BLaER1 treated with 17β-estradiol and CSF1 and Interleukin-3, amounts not matched to agents 10 nM and 100 nM (cell line): ENCODE data around the gene C5AR1.

Experiments used
- H3K27ac ChIP-seq, 11 experiments: shearing (Covaris generic); formaldehyde crosslinking; 2 replicates each; pipeline ENCODE4 v1.8.1; 2022
- H3K27me3 ChIP-seq, 11 experiments: shearing (Covaris generic); formaldehyde crosslinking; 2 replicates each; pipeline ENCODE4 v1.8.1; 2022
- H3K36me3 ChIP-seq, 11 experiments: shearing (Covaris generic); formaldehyde crosslinking; 2 replicates each; pipeline ENCODE4 v1.8.1; 2022
- H3K4me1 ChIP-seq, 10 experiments: shearing (Covaris generic); formaldehyde crosslinking; 2 replicates each; pipeline ENCODE4 v1.8.1; 2022
- H3K4me2 ChIP-seq, 11 experiments: shearing (Covaris generic); formaldehyde crosslinking; 2 replicates each; pipeline ENCODE4 v1.8.1; 2022
- H3K4me3 ChIP-seq, 10 experiments: shearing (Covaris generic); formaldehyde crosslinking; 2 replicates each; pipeline ENCODE4 v1.8.1; 2022
- H3K9ac ChIP-seq, 11 experiments: shearing (Covaris generic); formaldehyde crosslinking; 2 replicates each; pipeline ENCODE4 v1.8.1; 2022
- H3K9me3 ChIP-seq, 11 experiments: shearing (Covaris generic); formaldehyde crosslinking; replicated peaks in 1 of 11; 2 replicates each; pipeline ENCODE4 v1.8.1; 2022
- H4K20me1 ChIP-seq, 11 experiments: shearing (Covaris generic); formaldehyde crosslinking; 2 replicates each; pipeline ENCODE4 v1.8.1; 2022
- Cebpa-rat ChIP-seq, 11 experiments: shearing (Covaris generic); IDR thresholded peaks; 2 replicates each; pipeline ENCODE4 v1.8.1; 2022

The C5AR1 gene

DNA sequence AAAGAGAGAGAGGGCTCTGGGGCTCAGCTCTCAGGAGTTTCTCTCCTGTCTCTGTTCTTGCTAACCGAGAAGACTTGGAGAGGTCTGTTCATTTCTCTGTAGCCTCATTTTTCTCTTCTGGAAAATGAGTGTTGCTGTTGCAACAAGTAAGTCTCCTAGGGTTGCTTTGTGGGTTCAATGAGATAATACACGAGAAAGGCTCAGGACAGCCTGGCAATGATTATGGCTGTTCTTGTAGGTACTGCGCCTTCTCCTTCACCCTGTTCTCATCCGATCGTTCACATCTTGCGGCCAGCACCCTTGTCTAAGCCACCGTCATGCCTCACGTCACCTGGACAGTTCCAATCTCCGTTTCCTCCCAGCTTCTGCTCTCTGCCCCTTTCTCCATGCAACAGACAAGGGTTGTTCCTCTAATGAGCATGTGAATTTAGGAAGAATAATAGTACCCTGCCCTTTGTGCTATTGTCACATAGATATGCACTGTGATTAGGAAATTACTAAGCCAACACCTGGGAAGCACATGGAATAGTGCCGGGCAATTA, 4.2 kb downstream of the C5AR1 start:
- TF ChIP-seq Cebpa-rat (IDR thresholded peaks at IDR 0.05), result no peak
- H3K4me2 ChIP-seq, result peak overlapping the region in 4 of 11 experiments; percentile 13 to 95 (median 86); a peak in 6 of 22 replicates
- H3K9ac ChIP-seq, result peak overlapping the region in 2 of 11 experiments; percentile 87 to 88; a peak in 2 of 22 replicates
- peaks cover 0 to 75% (median 0%) of the 10 kb centered on the region in 11 experiments; a peak in 6 of 22 replicates for H3K36me3 ChIP-seq
- H3K4me3 ChIP-seq, result peak overlapping the region in 3 of 10 experiments; percentile 66 to 75 (median 73); a peak in 6 of 20 replicates
- H3K27ac ChIP-seq, result peak overlapping the region in 3 of 11 experiments; percentile 65 to 78 (median 71); a peak in 5 of 22 replicates
- H3K9me3 ChIP-seq, result peaks cover 0 to 36% (median 0%) of the 10 kb centered on the region in 11 experiments; a peak in 7 of 22 replicates
- H3K4me1 ChIP-seq, result peaks cover 13 to 92% (median 38%) of the 10 kb centered on the region in 10 experiments
- H3K27me3 ChIP-seq, result peaks cover 0 to 54% (median 35%) of the 10 kb centered on the region in 11 experiments; a peak in 19 of 22 replicates
- peaks cover 0 to 12% (median 0%) of the 10 kb centered on the region in 11 experiments; a peak in 5 of 22 replicates for H4K20me1 ChIP-seq

DNA sequence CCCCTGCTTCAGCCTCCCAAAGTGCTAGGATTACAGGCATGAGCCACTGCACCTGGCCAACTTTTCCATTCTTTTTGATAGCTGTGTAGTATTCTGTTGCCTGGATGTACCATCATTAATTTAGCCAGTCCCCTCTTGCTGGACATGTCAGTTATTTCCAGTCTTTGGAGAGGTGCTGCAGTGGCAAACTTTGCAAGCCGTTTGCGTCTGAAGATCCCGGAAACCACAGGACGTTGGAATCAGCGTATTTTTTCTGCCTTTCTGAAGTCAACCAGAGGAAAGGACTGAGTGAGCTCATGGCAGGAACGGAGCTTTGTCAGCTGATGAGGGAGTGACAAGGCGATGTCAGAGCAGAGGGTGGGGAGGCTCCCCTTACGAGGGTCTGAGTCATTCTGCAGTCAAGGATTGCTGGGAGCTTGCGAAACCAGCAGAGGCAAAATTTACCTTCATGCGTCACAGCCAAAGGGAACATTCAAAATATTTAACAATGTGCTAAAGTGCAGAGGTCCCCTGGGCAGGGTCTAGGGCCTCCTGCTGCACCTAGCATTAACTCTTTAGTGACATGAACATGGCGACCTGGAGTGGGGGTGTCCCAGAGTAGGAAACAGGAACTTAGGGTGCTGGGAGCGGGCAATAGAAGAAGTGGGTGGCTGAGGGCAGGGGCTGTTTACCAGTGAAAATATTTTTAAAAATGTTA, 5.6 kb downstream of the C5AR1 start:
- H3K9ac ChIP-seq, result peak overlapping the region in 4 of 11 experiments; percentile 23 to 69 (median 55); a peak in 6 of 22 replicates
- TF ChIP-seq Cebpa-rat (IDR thresholded peaks at IDR 0.05), result peak; percentile 69 to 97 (median 82); a peak in 20 of 22 replicates
- H3K4me1 ChIP-seq, result peaks cover 0 to 92% (median 25%) of the 10 kb centered on the region in 10 experiments; a peak in 16 of 20 replicates
- peak overlapping the region in 5 of 11 experiments; percentile 46 to 78 (median 66); a peak in 10 of 22 replicates for H3K27ac ChIP-seq
- H3K9me3 ChIP-seq, result peaks cover 0 to 44% (median 0%) of the 10 kb centered on the region in 11 experiments; a peak in 8 of 22 replicates
- H3K4me2 ChIP-seq, result peak overlapping the region in 8 of 11 experiments; percentile 5 to 95 (median 57); a peak in 13 of 22 replicates
- H4K20me1 ChIP-seq, result peaks cover 0 to 7% (median 0%) of the 10 kb centered on the region in 11 experiments; a peak in 3 of 22 replicates
- peaks cover 0 to 39% (median 21%) of the 10 kb centered on the region in 11 experiments; a peak in 17 of 22 replicates for H3K27me3 ChIP-seq
- peaks cover 0 to 89% (median 0%) of the 10 kb centered on the region in 11 experiments; a peak in 7 of 22 replicates for H3K36me3 ChIP-seq
- peak overlapping the region in 3 of 10 experiments; percentile 66 to 75 (median 73); a peak in 3 of 20 replicates for H3K4me3 ChIP-seq

DNA sequence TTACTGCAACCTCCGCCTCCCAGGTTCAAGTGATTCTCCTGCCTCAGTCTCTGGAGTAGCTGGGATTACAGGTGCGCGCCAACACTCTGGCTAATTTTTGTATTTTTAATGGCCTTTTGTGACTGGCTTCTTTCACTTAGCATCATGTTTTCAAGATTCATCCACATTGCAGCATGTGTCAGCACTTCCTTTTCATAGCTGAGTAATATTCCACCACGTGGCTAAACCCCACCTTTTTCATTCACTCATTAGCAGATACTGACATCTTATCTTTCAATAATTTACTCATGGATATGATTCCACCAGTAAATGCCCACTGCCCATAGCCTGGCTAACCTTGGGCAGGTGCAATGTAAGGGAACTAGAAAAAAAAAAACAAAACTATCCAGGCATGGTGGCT, 6.9 kb downstream of the C5AR1 start:
- Histone ChIP-seq H3K27ac (peak overlapping the region in 3 of 11 experiments; percentile 66 to 78 (median 71); a peak in 5 of 22 replicates), H3K4me3 (peak overlapping the region in 2 of 10 experiments; percentile 18 to 23; a peak in 3 of 20 replicates), H3K4me2 (peak overlapping the region in 5 of 11 experiments; percentile 56 to 95 (median 75); a peak in 8 of 22 replicates), H3K9ac (peak overlapping the region in 1 of 11 experiments; percentile 48; a peak in 3 of 22 replicates), H3K4me1 (peaks cover 0 to 97% (median 14%) of the 10 kb centered on the region in 10 experiments; a peak in 14 of 20 replicates), H3K27me3 (peaks cover 0 to 27% (median 8%) of the 10 kb centered on the region in 11 experiments; a peak in 12 of 22 replicates), H3K9me3 (peaks cover 0 to 56% (median 5%) of the 10 kb centered on the region in 11 experiments; a peak in 14 of 22 replicates), H3K36me3 (peaks cover 0 to 92% (median 0%) of the 10 kb centered on the region in 11 experiments; a peak in 7 of 22 replicates), H4K20me1 (no peaks in the 10 kb centered on the region; a peak in 1 of 22 replicates)
- no peak for TF ChIP-seq Cebpa-rat (IDR thresholded peaks at IDR 0.05)

DNA sequence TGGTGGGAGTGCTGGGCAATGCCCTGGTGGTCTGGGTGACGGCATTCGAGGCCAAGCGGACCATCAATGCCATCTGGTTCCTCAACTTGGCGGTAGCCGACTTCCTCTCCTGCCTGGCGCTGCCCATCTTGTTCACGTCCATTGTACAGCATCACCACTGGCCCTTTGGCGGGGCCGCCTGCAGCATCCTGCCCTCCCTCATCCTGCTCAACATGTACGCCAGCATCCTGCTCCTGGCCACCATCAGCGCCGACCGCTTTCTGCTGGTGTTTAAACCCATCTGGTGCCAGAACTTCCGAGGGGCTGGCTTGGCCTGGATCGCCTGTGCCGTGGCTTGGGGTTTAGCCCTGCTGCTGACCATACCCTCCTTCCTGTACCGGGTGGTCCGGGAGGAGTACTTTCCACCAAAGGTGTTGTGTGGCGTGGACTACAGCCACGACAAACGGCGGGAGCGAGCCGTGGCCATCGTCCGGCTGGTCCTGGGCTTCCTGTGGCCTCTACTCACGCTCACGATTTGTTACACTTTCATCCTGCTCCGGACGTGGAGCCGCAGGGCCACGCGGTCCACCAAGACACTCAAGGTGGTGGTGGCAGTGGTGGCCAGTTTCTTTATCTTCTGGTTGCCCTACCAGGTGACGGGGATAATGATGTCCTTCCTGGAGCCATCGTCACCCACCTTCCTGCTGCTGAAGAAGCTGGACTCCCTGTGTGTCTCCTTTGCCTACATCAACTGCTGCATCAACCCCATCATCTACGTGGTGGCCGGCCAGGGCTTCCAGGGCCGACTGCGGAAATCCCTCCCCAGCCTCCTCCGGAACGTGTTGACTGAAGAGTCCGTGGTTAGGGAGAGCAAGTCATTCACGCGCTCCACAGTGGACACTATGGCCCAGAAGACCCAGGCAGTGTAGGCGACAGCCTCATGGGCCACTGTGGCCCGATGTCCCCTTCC, 10.5 kb downstream of the C5AR1 start:
- H3K9ac ChIP-seq, result peak overlapping the region in 1 of 11 experiments; percentile 37; a peak in 1 of 22 replicates
- peaks cover 0 to 61% (median 0%) of the 10 kb centered on the region in 11 experiments; a peak in 7 of 22 replicates for H3K36me3 ChIP-seq
- no peaks in the 10 kb centered on the region for H4K20me1 ChIP-seq
- H3K27me3 ChIP-seq, result peaks cover 0 to under 1% (median 0%) of the 10 kb centered on the region in 11 experiments; a peak in 2 of 22 replicates
- H3K4me3 ChIP-seq, result peak overlapping the region in 2 of 10 experiments; percentile 9 to 24; a peak in 2 of 20 replicates
- H3K4me2 ChIP-seq, result peak overlapping the region in 3 of 11 experiments; percentile 46 to 97 (median 95); a peak in 6 of 22 replicates
- H3K9me3 ChIP-seq, result peaks cover 0 to 35% (median 5%) of the 10 kb centered on the region in 11 experiments; a peak in 12 of 22 replicates
- peak overlapping the region in 3 of 11 experiments; percentile 17 to 99 (median 98); a peak in 5 of 22 replicates for H3K27ac ChIP-seq
- H3K4me1 ChIP-seq, result peaks cover 0 to 98% (median 32%) of the 10 kb centered on the region in 10 experiments; a peak in 17 of 20 replicates
- TF ChIP-seq Cebpa-rat (IDR thresholded peaks at IDR 0.05), result no peak

DNA sequence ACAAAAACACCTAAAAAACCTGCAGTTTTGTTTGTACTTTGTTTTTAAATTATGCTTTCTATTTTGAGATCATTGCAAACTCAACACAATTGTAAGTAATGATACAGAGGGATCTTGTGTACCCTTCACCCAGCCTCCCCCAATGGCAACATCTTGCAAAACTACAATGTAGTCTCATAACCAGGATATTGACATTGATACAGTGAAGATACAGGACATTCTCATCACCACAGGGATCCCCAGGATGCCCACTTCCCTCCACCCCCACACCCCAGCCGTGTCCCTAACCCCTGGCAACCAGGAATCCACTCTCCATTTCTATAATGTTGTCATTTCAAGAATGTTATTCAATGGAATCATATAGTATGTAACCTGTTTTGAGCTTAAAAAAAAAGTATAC, 12.0 kb downstream of the C5AR1 start:
- H3K4me3 ChIP-seq, result peak overlapping the region in 2 of 10 experiments; percentile 33 to 40; a peak in 3 of 20 replicates
- H3K4me2 ChIP-seq, result peak overlapping the region in 3 of 11 experiments; percentile 95 to 98 (median 97); a peak in 6 of 22 replicates
- H4K20me1 ChIP-seq, result no peaks in the 10 kb centered on the region
- no peaks in the 10 kb centered on the region for H3K27me3 ChIP-seq
- H3K36me3 ChIP-seq, result peaks cover 0 to 52% (median 0%) of the 10 kb centered on the region in 11 experiments; a peak in 7 of 22 replicates
- TF ChIP-seq Cebpa-rat (IDR thresholded peaks at IDR 0.05), result no peak
- peaks cover 0 to 100% (median 22%) of the 10 kb centered on the region in 10 experiments; a peak in 16 of 20 replicates for H3K4me1 ChIP-seq
- H3K9me3 ChIP-seq, result peaks cover 0 to 31% (median 5%) of the 10 kb centered on the region in 11 experiments; a peak in 12 of 22 replicates
- peak overlapping the region in 3 of 11 experiments; percentile 29 to 92 (median 65); a peak in 4 of 22 replicates for H3K9ac ChIP-seq
- peak overlapping the region in 4 of 11 experiments; percentile 21 to 99 (median 97); a peak in 7 of 22 replicates for H3K27ac ChIP-seq

DNA sequence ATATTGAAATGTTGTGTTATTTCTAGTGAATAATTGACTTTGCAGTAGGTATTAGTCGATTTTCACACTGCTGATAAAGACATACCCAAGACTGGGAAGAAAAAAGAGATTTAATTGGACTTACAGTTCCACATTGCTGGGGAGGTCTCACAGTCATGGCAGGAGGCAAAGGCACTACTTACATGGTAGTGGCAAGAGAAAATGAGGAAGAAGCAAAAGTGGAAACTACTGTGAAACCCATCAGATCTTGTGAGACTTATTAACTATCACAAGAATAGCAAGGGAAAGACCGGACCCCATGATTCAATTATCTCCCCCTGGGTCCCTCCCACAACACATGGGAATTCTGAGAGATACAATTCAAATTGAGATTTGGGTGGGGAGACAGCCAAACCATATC, 12.4 kb downstream of the C5AR1 start:
- Histone ChIP-seq H4K20me1 (no peaks in the 10 kb centered on the region), H3K9me3 (peaks cover 0 to 30% (median 5%) of the 10 kb centered on the region in 11 experiments; a peak in 12 of 22 replicates), H3K36me3 (peaks cover 0 to 47% (median 0%) of the 10 kb centered on the region in 11 experiments; a peak in 7 of 22 replicates), H3K4me1 (peaks cover 0 to 100% (median 22%) of the 10 kb centered on the region in 10 experiments; a peak in 16 of 20 replicates), H3K27me3 (no peaks in the 10 kb centered on the region), H3K9ac (peak overlapping the region in 3 of 11 experiments; percentile 29 to 92 (median 65); a peak in 5 of 22 replicates), H3K4me2 (peak overlapping the region in 4 of 11 experiments; percentile 24 to 98 (median 96); a peak in 6 of 22 replicates), H3K4me3 (peak overlapping the region in 2 of 10 experiments; percentile 33 to 40; a peak in 3 of 20 replicates), H3K27ac (peak overlapping the region in 4 of 11 experiments; percentile 21 to 99 (median 97); a peak in 7 of 22 replicates)
- no peak for TF ChIP-seq Cebpa-rat (IDR thresholded peaks at IDR 0.05)

DNA sequence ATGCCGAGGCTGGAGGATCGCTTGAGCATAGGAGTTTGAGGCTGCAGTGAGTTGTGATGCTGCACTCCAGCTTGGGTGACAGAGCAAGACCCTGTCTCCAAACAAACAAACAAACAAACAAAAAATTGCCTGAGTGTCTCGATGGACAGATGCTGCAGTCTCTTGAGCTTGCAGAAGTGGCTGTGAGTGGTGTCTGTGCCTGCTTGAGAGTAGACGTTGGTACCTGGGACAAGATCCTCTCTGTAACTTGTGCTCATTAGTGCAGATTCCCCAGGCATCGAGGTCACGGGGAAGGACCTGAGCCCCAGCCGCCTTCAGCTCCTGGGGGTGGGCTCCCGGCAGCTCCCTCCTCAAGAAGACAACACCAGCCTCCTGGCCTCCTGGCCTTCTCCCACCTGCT, 13.7 kb downstream of the C5AR1 start:
- peak overlapping the region in 6 of 11 experiments; percentile 53 to 99 (median 90); a peak in 12 of 22 replicates for H3K27ac ChIP-seq
- no peaks in the 10 kb centered on the region for H3K27me3 ChIP-seq
- peaks cover 0 to 34% (median 0%) of the 10 kb centered on the region in 11 experiments; a peak in 7 of 22 replicates for H3K36me3 ChIP-seq
- peaks cover 0 to 30% (median 5%) of the 10 kb centered on the region in 11 experiments; a peak in 12 of 22 replicates for H3K9me3 ChIP-seq
- peak overlapping the region in 3 of 10 experiments; percentile 40 to 51 (median 41); a peak in 5 of 20 replicates for H3K4me3 ChIP-seq
- no peak for TF ChIP-seq Cebpa-rat (IDR thresholded peaks at IDR 0.05)
- H3K4me1 ChIP-seq, result peaks cover 0 to 100% (median 22%) of the 10 kb centered on the region in 10 experiments; a peak in 16 of 20 replicates
- peak overlapping the region in 4 of 11 experiments; percentile 60 to 92 (median 81); a peak in 8 of 22 replicates for H3K9ac ChIP-seq
- H3K4me2 ChIP-seq, result peak overlapping the region in 6 of 11 experiments; percentile 71 to 98 (median 91); a peak in 11 of 22 replicates
- no peaks in the 10 kb centered on the region for H4K20me1 ChIP-seq
